Upper lobe of left lung (tissue), 4 donors: ENCODE measurements around the gene PACSIN1.

Source experiments
- EP300 ChIP-seq, 4 donors: sonication (generic); formaldehyde crosslinking; IDR thresholded peaks; one replicate each; pipeline ENCODE4 v1.5.1; 2017; ENCODE audit warnings: antibody characterized with exemption in 4 of 4, control low read depth in 2 of 4
- POLR2A ChIP-seq, 4 donors: fragments of 450-650 bp; IDR thresholded peaks; one replicate each; pipeline ENCODE4 v1.5.1; 2016 to 2017; ENCODE audit warnings: antibody characterized with exemption in 4 of 4, mild to moderate bottlenecking in 2 of 4
- POLR2AphosphoS5 ChIP-seq, 2 donors: sonication (generic); formaldehyde crosslinking; IDR thresholded peaks; one replicate each; pipeline ENCODE4 v1.5.1; 2017; ENCODE audit warnings: antibody characterized with exemption in 2 of 2
- TF ChIP-seq, protein P1 (sequence below), 6 experiments: fragments of 450-650 bp in 4 of 6; fragments of 200-600 bp in 2 of 6; sonication (generic) in 2 of 6; IDR thresholded peaks; one replicate each; pipeline ENCODE4 v1.5.1; 2016 to 2019; ENCODE audit warnings: antibody characterized with exemption in 6 of 6

DNA sequence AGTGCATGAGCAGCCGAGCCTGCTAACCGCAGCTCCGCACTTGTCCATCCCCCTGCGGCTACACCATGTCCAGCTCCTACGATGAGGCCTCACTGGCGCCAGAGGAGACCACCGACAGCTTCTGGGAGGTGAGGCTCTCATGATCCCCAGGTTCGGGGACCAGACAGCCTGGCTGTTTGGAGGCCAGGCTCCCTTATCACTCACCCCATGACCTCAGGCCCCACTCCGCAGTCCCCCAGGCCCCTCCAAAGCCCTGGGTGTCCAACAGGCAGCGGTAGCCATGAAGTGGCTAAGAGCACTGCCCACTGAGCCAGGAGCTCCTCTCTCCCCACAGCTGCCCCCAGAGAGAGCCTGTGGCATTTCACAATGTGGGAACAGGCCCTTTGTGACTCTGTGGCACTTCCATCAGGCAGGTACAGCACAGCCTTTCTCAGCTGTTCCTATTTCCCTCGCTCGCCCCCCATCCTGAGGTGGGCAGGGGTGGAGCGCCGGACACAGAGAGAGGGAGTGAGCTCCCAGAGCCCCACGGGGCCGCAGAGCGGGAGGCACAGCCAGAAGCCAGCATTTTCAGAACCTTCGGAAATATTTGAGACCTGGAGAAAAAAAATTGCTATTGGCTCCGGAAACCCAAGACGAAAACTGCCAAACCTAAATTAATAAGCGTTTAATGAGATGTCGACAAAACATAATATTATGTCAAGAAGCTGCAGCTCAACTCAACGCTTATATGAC, 60.5 kb downstream of the PACSIN1 start:
- TF ChIP-seq, protein P1, sequence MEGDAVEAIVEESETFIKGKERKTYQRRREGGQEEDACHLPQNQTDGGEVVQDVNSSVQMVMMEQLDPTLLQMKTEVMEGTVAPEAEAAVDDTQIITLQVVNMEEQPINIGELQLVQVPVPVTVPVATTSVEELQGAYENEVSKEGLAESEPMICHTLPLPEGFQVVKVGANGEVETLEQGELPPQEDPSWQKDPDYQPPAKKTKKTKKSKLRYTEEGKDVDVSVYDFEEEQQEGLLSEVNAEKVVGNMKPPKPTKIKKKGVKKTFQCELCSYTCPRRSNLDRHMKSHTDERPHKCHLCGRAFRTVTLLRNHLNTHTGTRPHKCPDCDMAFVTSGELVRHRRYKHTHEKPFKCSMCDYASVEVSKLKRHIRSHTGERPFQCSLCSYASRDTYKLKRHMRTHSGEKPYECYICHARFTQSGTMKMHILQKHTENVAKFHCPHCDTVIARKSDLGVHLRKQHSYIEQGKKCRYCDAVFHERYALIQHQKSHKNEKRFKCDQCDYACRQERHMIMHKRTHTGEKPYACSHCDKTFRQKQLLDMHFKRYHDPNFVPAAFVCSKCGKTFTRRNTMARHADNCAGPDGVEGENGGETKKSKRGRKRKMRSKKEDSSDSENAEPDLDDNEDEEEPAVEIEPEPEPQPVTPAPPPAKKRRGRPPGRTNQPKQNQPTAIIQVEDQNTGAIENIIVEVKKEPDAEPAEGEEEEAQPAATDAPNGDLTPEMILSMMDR (IDR thresholded peaks at IDR 0.05), result no peak
- TF ChIP-seq EP300 (IDR thresholded peaks at IDR 0.05), result no peak
- no peak for TF ChIP-seq POLR2A (IDR thresholded peaks at IDR 0.05)
- no peak for TF ChIP-seq POLR2AphosphoS5 (IDR thresholded peaks at IDR 0.05)
